Activated CD4-positive, alpha-beta T cell treated with anti-CD3 and anti-CD28 coated beads, Interleukin-2, amount 50 U/mL, for 16 hours (primary cell): ENCODE results near the gene PHF1.
A peak's percentile ranks its signal among the peaks of the same experiment; 100 is the strongest.

Experiments used
- DNase-seq: peaks from one replicate; pipeline ENCODE4 v3.0.0-alpha.2; 2020

Gene PHF1

GRCh38 chr6:33418690-33419291 lies 8.0 kb downstream of the PHF1 start:
- DNase-seq: peak; percentile 79

GRCh38 chr6:33419580-33420490 lies 9.0 kb downstream of the PHF1 start, which contains the start of gene SYNGAP1:
TSS of gene SYNGAP1 (plus strand) at chr6:33420065. CDS start at chr6:33420265, 200 bp downstream.
- peak; percentile 48 for DNase-seq

GRCh38 chr6:33420491-33421343 lies 9.9 kb downstream of the PHF1 start:
- DNase-seq: no peak

- no peak for DNase-seq
These were observed 10.5 kb downstream of the PHF1 start for GRCh38 chr6:33421344-33421643.

- no peak for DNase-seq
These were observed 13.0 kb downstream of the PHF1 start for GRCh38 chr6:33423777-33424176.

- DNase-seq: no peak
These were observed 14.2 kb downstream of the PHF1 start for GRCh38 chr6:33424855-33425667.

GRCh38 chr6:33425668-33426577 lies 15.1 kb downstream of the PHF1 start:
- peak; percentile 85 for DNase-seq

- no peak for DNase-seq
These were observed 16.0 kb downstream of the PHF1 start for GRCh38 chr6:33426590-33427511.

GRCh38 chr6:33427585-33428223 lies 16.9 kb downstream of the PHF1 start:
- peak; percentile 40 for DNase-seq

GRCh38 chr6:33428224-33428965 lies 17.6 kb downstream of the PHF1 start:
- DNase-seq: peak; percentile 57

- no peak for DNase-seq
These were observed 18.3 kb downstream of the PHF1 start for GRCh38 chr6:33428966-33429749.

- DNase-seq: no peak
These were observed 18.9 kb downstream of the PHF1 start for GRCh38 chr6:33429750-33430052.

- no peak for DNase-seq
These were observed 19.5 kb downstream of the PHF1 start for GRCh38 chr6:33430334-33430733.

- DNase-seq: peak; percentile 81
These were observed 20.4 kb downstream of the PHF1 start for GRCh38 chr6:33430991-33431879.

GRCh38 chr6:33431880-33432541 lies 21.2 kb downstream of the PHF1 start:
- DNase-seq: no peak

- DNase-seq: no peak
These were observed 21.7 kb downstream of the PHF1 start for GRCh38 chr6:33432546-33432945.
